Activated CD8-positive, alpha-beta memory T cell treated with anti-CD3 and anti-CD28 coated beads for 24 hours (primary cell): ENCODE data around the gene ZNF608.

Source experiments
- DNase-seq: peaks from one replicate; pipeline ENCODE4 v3.0.0-alpha.2; 2020

ZNF608 gene

GRCh38 chr5:124713595-124713994 lies 32.8 kb downstream of the ZNF608 start:
- DNase-seq = no peak

GRCh38 chr5:124712731-124713305 lies 33.6 kb downstream of the ZNF608 start:
- DNase-seq = no peak

- DNase-seq = no peak
Measured at GRCh38 chr5:124708086-124708485, 38.4 kb downstream of the ZNF608 start.

- DNase-seq = no peak
Measured at GRCh38 chr5:124707520-124707919, 38.9 kb downstream of the ZNF608 start.

GRCh38 chr5:124706729-124707361 lies 39.6 kb downstream of the ZNF608 start:
- no peak for DNase-seq

GRCh38 chr5:124706051-124706450 lies 40.4 kb downstream of the ZNF608 start:
- DNase-seq = no peak

- no peak for DNase-seq
Measured at GRCh38 chr5:124705577-124705976, 40.9 kb downstream of the ZNF608 start.

- DNase-seq = no peak
Measured at GRCh38 chr5:124704594-124705284, 41.7 kb downstream of the ZNF608 start.

- DNase-seq = no peak
Measured at GRCh38 chr5:124703995-124704394, 42.4 kb downstream of the ZNF608 start.

- DNase-seq = no peak
Measured at GRCh38 chr5:124702525-124702924, 43.9 kb downstream of the ZNF608 start.

- no peak for DNase-seq
Measured at GRCh38 chr5:124701873-124702425, 44.5 kb downstream of the ZNF608 start.

- no peak for DNase-seq
Measured at GRCh38 chr5:124701016-124701415, 45.4 kb downstream of the ZNF608 start.

GRCh38 chr5:124700333-124700732 lies 46.1 kb downstream of the ZNF608 start:
- DNase-seq = no peak

GRCh38 chr5:124698770-124699169 lies 47.7 kb downstream of the ZNF608 start:
- no peak for DNase-seq

GRCh38 chr5:124697933-124698591 lies 48.4 kb downstream of the ZNF608 start:
- DNase-seq = no peak

- no peak for DNase-seq
Measured at GRCh38 chr5:124697501-124697900, 48.9 kb downstream of the ZNF608 start.

GRCh38 chr5:124696898-124697297 lies 49.5 kb downstream of the ZNF608 start:
- DNase-seq = no peak
